Posterior cingulate gyrus (tissue), 11 donors: ENCODE data around the gene TTC32.

ENCODE experiments used
- DNase-seq, 10 donors: peaks; one replicate each; pipeline versions ENCODE4 v3.0.0 to v3.0.0-alpha.2; 2020 to 2021; ENCODE audit warnings: mixed read lengths in 3 of 10
- intact Hi-C: fragments of 100-400 bp; cut with DNase I; formaldehyde crosslinking; loops from one replicate; pipeline ENCODE4 v1.15.1; 2023

Gene TTC32

GRCh38 chr2:19855542-19856431 lies 46.0 kb downstream of the TTC32 start:
- DNase-seq, result no peak
- intact Hi-C loops, result no loop called here

- intact Hi-C loops, result no loop called here
- DNase-seq, result no peak
Measured at GRCh38 chr2:19854596-19855541, 46.9 kb downstream of the TTC32 start.

GRCh38 chr2:19851116-19851695 lies 50.6 kb downstream of the TTC32 start:
- DNase-seq, result peak in 1 of 10 donors; percentile 59
- intact Hi-C loops, result no loop called here

GRCh38 chr2:19850056-19851050 lies 51.4 kb downstream of the TTC32 start:
- intact Hi-C loops, result no loop called here
- no peak for DNase-seq

GRCh38 chr2:19848952-19849351 lies 52.8 kb downstream of the TTC32 start:
- DNase-seq, result no peak
- intact Hi-C loops, result no loop called here

- intact Hi-C loops, result no loop called here
- no peak for DNase-seq
Measured at GRCh38 chr2:19848029-19848750, 53.6 kb downstream of the TTC32 start.

GRCh38 chr2:19847486-19847885 lies 54.3 kb downstream of the TTC32 start:
- DNase-seq, result no peak
- intact Hi-C loops, result no loop called here
